Kidney (tissue), 14 donors: ENCODE results near the gene FCN2. TPM values are rescaled to one million over a fixed set of nuclear protein-coding genes. Genes with fewer than 3 reads are reported as not detected.

Experiments
- DNase-seq, 5 donors: peaks; one replicate each; pipeline ENCODE4 v3.0.0-alpha.2; 2013 to 2020
- FAIRE-seq: peaks from 2 replicates; lab custom pipeline; 2012; peaks lifted over from hg19 to GRCh38; lab: Jason Lieb, UNC
- H3K27ac ChIP-seq, 2 donors: one replicate each; pipeline ENCODE4 v1.7.0; 2013; ENCODE audit warnings: low read depth in 2 of 2, low read length in 2 of 2, inconsistent platforms in 1 of 2
- H3K27me3 ChIP-seq: one replicate; pipeline ENCODE4 v1.7.1; 2013; ENCODE audit warnings: low read length, inconsistent platforms; ENCODE audit not compliant: control insufficient read depth, insufficient read depth
- H3K36me3 ChIP-seq, 3 donors: one replicate each; pipeline versions ENCODE4 v1.7.0 to v1.7.1; 2013; ENCODE audit warnings: low read length in 3 of 3, control low read depth in 1 of 3, inconsistent platforms in 1 of 3; ENCODE audit not compliant: insufficient read depth in 3 of 3, control insufficient read depth in 2 of 3
- H3K4me1 ChIP-seq, 3 donors: one replicate each; pipeline versions ENCODE4 v1.7.0 to v1.7.1; 2013; ENCODE audit warnings: low read length in 3 of 3, inconsistent platforms in 1 of 3, low read depth in 1 of 3; ENCODE audit not compliant: control insufficient read depth in 2 of 3, insufficient read depth in 2 of 3
- H3K4me3 ChIP-seq, 3 donors: one replicate each; pipeline versions ENCODE4 v1.7.0 to v1.8.1; 2013; ENCODE audit warnings: low read length in 3 of 3, control low read depth in 1 of 3, inconsistent platforms in 1 of 3
- H3K9ac ChIP-seq, 3 donors: one replicate each; pipeline versions ENCODE4 v1.7.0 to v1.7.1; 2013; ENCODE audit warnings: low read length in 3 of 3, control low read depth in 1 of 3, inconsistent platforms in 1 of 3
- H3K9me3 ChIP-seq, 3 donors: one replicate each; pipeline versions ENCODE4 v1.7.0 to v1.7.1; 2013; ENCODE audit warnings: low read length in 3 of 3, control low read depth in 1 of 3, inconsistent platforms in 1 of 3; ENCODE audit not compliant: control insufficient read depth in 2 of 3, insufficient read depth in 1 of 3
- CTCF ChIP-seq: IDR thresholded peaks from 3 replicates; pipeline ENCODE4 v1.5.1; 2012; ENCODE audit warnings: mild to moderate bottlenecking, moderate library complexity, borderline replicate concordance; ENCODE audit not compliant: insufficient read depth; ENCODE audit errors: extremely low read depth
- intact Hi-C: fragments of 100-400 bp; cut with DNase I; formaldehyde crosslinking; loops from one replicate; pipeline ENCODE4 v1.11.1; 2022
- polyA plus RNA-seq: library from polyadenylated mRNA; stranded (reverse); fragments of 350-450 nt; fragmentation: Illumina TruSeq; extraction: RNeasy Lipid Tissue Mini Kit (QIAGEN cat#74804); gene quantifications from one replicate; pipeline ENCODE4 v1.2.3, GENCODE V29; 2014; ENCODE audit warnings: low read depth, low replicate concordance; ENCODE audit not compliant: insufficient read depth
- total RNA-seq: library from RNA; stranded (reverse); fragmentation: NEBNext Ultra II Directional; extraction: Animal tissue kit (Norgen Biotek cat#: 25700); gene quantifications from one replicate; pipeline ENCODE4 v1.2.1, GENCODE V29; 2021
- donor health status: control.
- donor health status: control.
- donor health status: control.
- donor health status: control.
- donor health status: control.
- donor health status: DM: yes; HTN: yes; CAD: no.
- donor health status: Normal renal cell carcinoma (clear cell type).

The FCN2 gene
- total and polyA plus RNA-seq, 2 donors from 2014 or later, result 2.8 to 3.6 TPM

- Histone ChIP-seq H3K36me3 (peaks cover 0 to 4% (median 3%) of the 10 kb centered on the region in 3 donors), H3K4me3 (no peak overlapping the region), H3K27me3 (no peaks in the 10 kb centered on the region), H3K27ac (no peak overlapping the region), H3K4me1 (no peaks in the 10 kb centered on the region), H3K9me3 (no peaks in the 10 kb centered on the region), H3K9ac (no peak overlapping the region)
- no peak for TF ChIP-seq CTCF
- intact Hi-C loops, result no loop called here
- FAIRE-seq (no peak), DNase-seq (peak in 3 of 5 donors; percentile 25 to 29 (median 26))
These were observed 47.2 kb upstream of the FCN2 start for GRCh38 chr9:134833294-134833880.

GRCh38 chr9:134834217-134834956, 46.2 kb upstream of the FCN2 start:
- no peak overlapping the region for H3K9ac ChIP-seq
- no peaks in the 10 kb centered on the region for H3K36me3 ChIP-seq
- FAIRE-seq (no peak), DNase-seq (no peak)
- intact Hi-C loops, result no loop called here
- no peak overlapping the region for H3K27ac ChIP-seq
- H3K27me3 ChIP-seq, result no peaks in the 10 kb centered on the region
- H3K4me1 ChIP-seq, result no peaks in the 10 kb centered on the region
- no peaks in the 10 kb centered on the region for H3K9me3 ChIP-seq
- no peak for TF ChIP-seq CTCF
- no peak overlapping the region for H3K4me3 ChIP-seq

- FAIRE-seq, result no peak
- no peaks in the 10 kb centered on the region for H3K36me3 ChIP-seq
- DNase-seq, result peak in 1 of 5 donors; percentile 61
These were observed 45.6 kb upstream of the FCN2 start for GRCh38 chr9:134834957-134835419.

More at GRCh38 chr9:134834957-134835419, 45.6 kb upstream of the FCN2 start:
- Histone ChIP-seq H3K9me3 (no peaks in the 10 kb centered on the region), H3K9ac (no peak overlapping the region), H3K4me1 (no peaks in the 10 kb centered on the region), H3K27me3 (no peaks in the 10 kb centered on the region), H3K27ac (no peak overlapping the region), H3K4me3 (no peak overlapping the region)
- intact Hi-C loops, result no loop called here
- no peak for TF ChIP-seq CTCF
